Measurements from ENCODE around the gene DHX32. TPM values are rescaled to one million over a fixed set of nuclear protein-coding genes. Genes with fewer than 3 reads are reported as not detected.

Gene DHX32
- polyA plus RNA-seq, 1 of the 3 experiments (the other 2 are of a cell fraction): 16.8 TPM

- POLR2A ChIA-PET: interaction anchor here (0.6 kb wide), 1 partner anchor 35 kb away, joined by 3 read pairs; no protein-coding TSS in a partner anchor
- 90% methylated on average over 7 of the region's 7 CpGs for WGBS (ENCODE audit: low lambda C conversion rate)
Observed at GRCh38 chr10:125866421-125867029, 14.6 kb downstream of the DHX32 start.

More at GRCh38 chr10:125866421-125867029, 14.6 kb downstream of the DHX32 start:
- Histone ChIP-seq H2AFZ (ENCODE audit: low read depth) (no peak overlapping the region), H3K4me2 (no peak overlapping the region), H3K9me2 (no peaks in the 10 kb centered on the region), H3K4me1 (ENCODE audit: control insufficient read depth in 1 of 2, insufficient read depth in 2 of 2, low read depth in 1 of 2, low read length in 1 of 2) (no peaks in the 10 kb centered on the region), H3K4me3 (ENCODE audit: low read depth in 2 of 2, low read length in 1 of 2) (no peak overlapping the region), H4K20me1 (ENCODE audit: insufficient read depth) (no peaks in the 10 kb centered on the region), H3K79me2 (ENCODE audit: insufficient read depth) (no peaks in the 10 kb centered on the region), H3K9ac (no peak overlapping the region), H3K27ac (ENCODE audit: low read depth in 2 of 2, low read length in 1 of 2) (no peak overlapping the region), H3K27me3 (ENCODE audit: insufficient read depth) (no peaks in the 10 kb centered on the region), H3F3A (replicated peaks; ENCODE audit: insufficient read depth) (peaks cover 6% of the 10 kb centered on the region), H3K36me3 (replicated peaks in 1 of 2; ENCODE audit: control insufficient read depth in 1 of 2, insufficient read depth in 2 of 2, low read length in 1 of 2) (peaks cover 13 to 24% of the 10 kb centered on the region in 2 experiments), H3K9me3 (no peaks in the 10 kb centered on the region)
- CTCF ChIA-PET: interaction anchor here (1.4 kb wide), 1 partner anchor 65 kb away, joined by 3 read pairs; no protein-coding TSS in a partner anchor
- TF ChIP-seq SMC3 (IDR thresholded peaks at IDR 0.05; ENCODE audit: low read depth, low read length): no peak
- no peak for TF ChIP-seq GABPA (IDR thresholded peaks at IDR 0.05; ENCODE audit: low read depth)
- no peak for TF ChIP-seq POLR2AphosphoS5 (IDR thresholded peaks at IDR 0.05; ENCODE audit: low read depth, low read length)
- no peak for TF ChIP-seq REST (IDR thresholded peaks at IDR 0.05; ENCODE audit: low read depth, low read length)
- no peak for TF ChIP-seq USF1 (IDR thresholded peaks at IDR 0.05; ENCODE audit: borderline replicate concordance, low read depth)
- TF ChIP-seq PBX3 (IDR thresholded peaks at IDR 0.05): no peak
- DNase-seq: no peak
